ENCODE measurements around the gene CCL22. TPM values are rescaled to one million over a fixed set of nuclear protein-coding genes. Genes with fewer than 3 reads are reported as not detected.

Gene CCL22
- total RNA-seq, 1 donor from 2014 or later: 0.49 TPM

GRCh38 chr16:57411362-57411976, 52.9 kb downstream of the CCL22 start:
- DNase-seq (ENCODE audit: extremely low spot score in 2 of 2): no peak
- intact Hi-C loops (cut with DNase I): no loop called here
- TF ChIP-seq CTCF (IDR thresholded peaks at IDR 0.05): no peak
- TF ChIP-seq POLR2A (IDR thresholded peaks at IDR 0.05): no peak
- no peak for TF ChIP-seq POLR2AphosphoS5 (IDR thresholded peaks at IDR 0.05; ENCODE audit: insufficient read depth in 1 of 2, low read depth in 1 of 2)

GRCh38 chr16:57412584-57412983, 54.0 kb downstream of the CCL22 start:
- DNase-seq (ENCODE audit: extremely low spot score in 2 of 2): no peak
- Histone ChIP-seq H3K4me1 (peaks cover 21% of the 10 kb centered on the region), H3K27ac (no peak overlapping the region), H3K4me3 (no peak overlapping the region), H3K27me3 (no peaks in the 10 kb centered on the region), H3K36me3 (no peaks in the 10 kb centered on the region), H3K9me3 (no peaks in the 10 kb centered on the region)
- intact Hi-C loops (cut with DNase I): no loop called here
- TF ChIP-seq POLR2A (IDR thresholded peaks at IDR 0.05) (no peak), CTCF (IDR thresholded peaks at IDR 0.05) (no peak), POLR2AphosphoS5 (IDR thresholded peaks at IDR 0.05; ENCODE audit: insufficient read depth in 1 of 2, low read depth in 1 of 2) (no peak)

More at GRCh38 chr16:57411362-57411976, 52.9 kb downstream of the CCL22 start:
- H3K27ac ChIP-seq: no peak overlapping the region
- H3K36me3 ChIP-seq: no peaks in the 10 kb centered on the region
- H3K4me1 ChIP-seq: peaks cover 10% of the 10 kb centered on the region
- H3K9me3 ChIP-seq: no peaks in the 10 kb centered on the region
- no peaks in the 10 kb centered on the region for H3K27me3 ChIP-seq
- no peak overlapping the region for H3K4me3 ChIP-seq

DNA sequence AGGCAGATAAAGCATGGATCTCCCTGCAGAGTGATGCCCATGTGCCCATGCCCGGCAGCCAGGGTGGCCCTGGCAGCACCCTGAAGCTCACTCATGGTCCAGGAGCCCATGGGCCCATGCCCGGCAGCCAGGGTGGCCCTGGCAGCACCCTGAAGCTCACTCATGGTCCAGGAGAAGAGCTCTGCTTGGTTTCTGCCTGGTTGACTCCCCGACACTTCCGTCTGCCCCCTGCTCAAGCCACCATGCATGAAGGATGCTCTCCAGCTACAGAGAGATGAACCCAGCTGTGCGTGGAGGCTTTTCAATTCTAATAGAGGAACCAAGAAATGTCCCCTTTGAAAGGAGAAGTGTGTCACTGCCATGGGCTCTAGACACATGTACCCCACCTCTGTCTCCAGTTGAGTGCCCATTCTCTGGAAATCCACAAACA, 54.7 kb downstream of the CCL22 start:
- Histone ChIP-seq H3K27me3 (no peaks in the 10 kb centered on the region), H3K27ac (no peak overlapping the region), H3K4me1 (peaks cover 23% of the 10 kb centered on the region), H3K36me3 (no peaks in the 10 kb centered on the region), H3K9me3 (no peaks in the 10 kb centered on the region), H3K4me3 (no peak overlapping the region)
- intact Hi-C loops (cut with DNase I): no loop called here
- no peak for TF ChIP-seq POLR2AphosphoS5 (IDR thresholded peaks at IDR 0.05; ENCODE audit: insufficient read depth in 1 of 2, low read depth in 1 of 2)
- no peak for TF ChIP-seq CTCF (IDR thresholded peaks at IDR 0.05)
- no peak for TF ChIP-seq POLR2A (IDR thresholded peaks at IDR 0.05)
- no peak for DNase-seq (ENCODE audit: extremely low spot score in 2 of 2)

- Histone ChIP-seq H3K36me3 (no peaks in the 10 kb centered on the region), H3K9me3 (no peaks in the 10 kb centered on the region), H3K4me3 (no peak overlapping the region), H3K27ac (no peak overlapping the region), H3K4me1 (peaks cover 27% of the 10 kb centered on the region), H3K27me3 (no peaks in the 10 kb centered on the region)
- DNase-seq (ENCODE audit: extremely low spot score in 2 of 2): no peak
- intact Hi-C loops (cut with DNase I): no loop called here
- TF ChIP-seq POLR2A (IDR thresholded peaks at IDR 0.05): no peak
- no peak for TF ChIP-seq POLR2AphosphoS5 (IDR thresholded peaks at IDR 0.05; ENCODE audit: insufficient read depth in 1 of 2, low read depth in 1 of 2)
- TF ChIP-seq CTCF (IDR thresholded peaks at IDR 0.05): no peak
Observed at GRCh38 chr16:57413733-57414132, 55.1 kb downstream of the CCL22 start.

Small RNA genes lying within 50 kb of the gene (small RNA-seq; reads per million reads assigned to genes)
- gene AC108081.1: not detected

Other genes starting within 250 kb of the CCL22 start
- gene PSME3IP1, start 172.7 kb upstream of the CCL22 start, total RNA-seq: 70.5 TPM
- 37.6 TPM for gene RSPRY1, start 172.5 kb upstream of the CCL22 start, total RNA-seq
- 44.7 TPM for gene ARL2BP, start 113.5 kb upstream of the CCL22 start, total RNA-seq
- 44.0 TPM for gene PLLP, start 74.1 kb upstream of the CCL22 start, total RNA-seq
- gene CX3CL1, start 13.7 kb downstream of the CCL22 start, total RNA-seq: 24.8 TPM
- gene CCL17, start 46.0 kb downstream of the CCL22 start, total RNA-seq: not detected
- gene CIAPIN1, start 88.6 kb downstream of the CCL22 start, total RNA-seq: 28.0 TPM
- 37.6 TPM for gene COQ9, start 88.7 kb downstream of the CCL22 start, total RNA-seq
- 127 TPM for gene POLR2C, start 103.9 kb downstream of the CCL22 start, total RNA-seq
- 19.4 TPM for gene DOK4, start 127.7 kb downstream of the CCL22 start, total RNA-seq
- gene CCDC102A, start 177.8 kb downstream of the CCL22 start, total RNA-seq: 22.1 TPM
- 2.2 TPM for gene ADGRG5, start 183.9 kb downstream of the CCL22 start, total RNA-seq